ENCODE measurements around the gene TMEM223.
A peak's percentile ranks its signal among the peaks of the same experiment; 100 is the strongest.
"Not testable (repeated sequence)": the region's sequence is repeated elsewhere in the genome, so short reads cannot be mapped to it uniquely, and the experiment has no call there.

The TMEM223 gene

GRCh38 chr11:62752177-62752785, 39.5 kb downstream of the TMEM223 start:
- DNase-seq = no peak

- DNase-seq = not testable (repeated sequence)
Observed at GRCh38 chr11:62749931-62750330, 41.9 kb downstream of the TMEM223 start.

GRCh38 chr11:62747475-62748160, 44.2 kb downstream of the TMEM223 start:
- DNase-seq = peak; percentile 6
